SK-N-MC (cell line): Measurements from ENCODE around the gene DNLZ.

Experiments used
- EZH2 ChIP-seq: fragments of 200-600 bp; sonication (generic); IDR thresholded peaks from one replicate; pipeline ENCODE4 v1.6.1; 2017; ENCODE audit warnings: antibody characterized with exemption
- POLR2AphosphoS5 ChIP-seq: IDR thresholded peaks from 2 replicates; pipeline ENCODE4 v1.6.1; 2012; ENCODE audit warnings: mild to moderate bottlenecking, low read depth, low read length, borderline replicate concordance

DNA sequence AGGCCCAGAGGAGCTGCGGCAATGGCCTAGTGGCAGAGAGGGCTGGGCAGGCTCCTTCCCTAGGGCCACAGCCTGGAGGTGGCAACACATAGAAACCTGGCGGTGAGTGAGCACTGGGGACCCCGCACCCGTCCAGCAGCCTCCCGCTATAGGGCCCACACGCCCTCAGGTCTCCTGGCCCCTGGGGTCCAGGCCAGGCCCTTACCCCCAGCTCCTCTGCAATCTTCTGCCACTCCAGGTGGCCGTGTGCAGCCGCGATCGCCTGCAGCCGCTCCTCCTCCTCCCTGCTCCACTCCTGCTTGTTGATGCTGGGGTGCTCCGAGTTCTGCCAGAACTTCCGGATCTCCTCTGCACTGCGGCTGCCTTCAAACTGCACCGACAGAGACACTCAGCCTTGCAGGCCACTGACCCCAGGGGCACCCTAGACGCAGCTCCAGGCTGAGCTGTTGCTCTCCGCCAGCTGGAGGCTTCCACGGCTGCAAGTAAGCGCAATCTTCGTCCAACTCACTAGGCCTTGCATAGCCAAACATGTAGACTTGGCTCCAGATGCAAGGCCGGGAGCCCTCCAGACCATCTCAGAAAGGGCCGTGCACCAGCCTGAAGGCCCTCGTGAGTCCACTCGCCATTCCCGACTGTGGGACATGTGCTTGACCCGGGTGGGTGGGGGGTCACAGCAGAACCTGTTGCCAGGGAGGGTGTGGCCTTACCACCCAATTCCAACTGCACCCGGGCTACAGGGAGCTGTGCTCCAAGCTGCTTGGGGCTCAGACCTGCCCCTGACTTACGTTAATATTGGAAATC lies 28.4 kb upstream of the DNLZ start:
- TF ChIP-seq POLR2AphosphoS5 (no peak), EZH2 (no peak)
